CD4-positive, alpha-beta T cell treated with Interleukin-12 subunit alpha and Interleukin-12 subunit beta, for 1 hour (primary cell): ENCODE measurements around the gene YLPM1.
"Not testable (repeated sequence)": the region's sequence is repeated elsewhere in the genome, so short reads cannot be mapped to it uniquely, and the experiment has no call there.

Experiments used
- DNase-seq: peaks from one replicate; pipeline ENCODE4 v3.0.0-alpha.2; 2020

YLPM1 gene, protein sequence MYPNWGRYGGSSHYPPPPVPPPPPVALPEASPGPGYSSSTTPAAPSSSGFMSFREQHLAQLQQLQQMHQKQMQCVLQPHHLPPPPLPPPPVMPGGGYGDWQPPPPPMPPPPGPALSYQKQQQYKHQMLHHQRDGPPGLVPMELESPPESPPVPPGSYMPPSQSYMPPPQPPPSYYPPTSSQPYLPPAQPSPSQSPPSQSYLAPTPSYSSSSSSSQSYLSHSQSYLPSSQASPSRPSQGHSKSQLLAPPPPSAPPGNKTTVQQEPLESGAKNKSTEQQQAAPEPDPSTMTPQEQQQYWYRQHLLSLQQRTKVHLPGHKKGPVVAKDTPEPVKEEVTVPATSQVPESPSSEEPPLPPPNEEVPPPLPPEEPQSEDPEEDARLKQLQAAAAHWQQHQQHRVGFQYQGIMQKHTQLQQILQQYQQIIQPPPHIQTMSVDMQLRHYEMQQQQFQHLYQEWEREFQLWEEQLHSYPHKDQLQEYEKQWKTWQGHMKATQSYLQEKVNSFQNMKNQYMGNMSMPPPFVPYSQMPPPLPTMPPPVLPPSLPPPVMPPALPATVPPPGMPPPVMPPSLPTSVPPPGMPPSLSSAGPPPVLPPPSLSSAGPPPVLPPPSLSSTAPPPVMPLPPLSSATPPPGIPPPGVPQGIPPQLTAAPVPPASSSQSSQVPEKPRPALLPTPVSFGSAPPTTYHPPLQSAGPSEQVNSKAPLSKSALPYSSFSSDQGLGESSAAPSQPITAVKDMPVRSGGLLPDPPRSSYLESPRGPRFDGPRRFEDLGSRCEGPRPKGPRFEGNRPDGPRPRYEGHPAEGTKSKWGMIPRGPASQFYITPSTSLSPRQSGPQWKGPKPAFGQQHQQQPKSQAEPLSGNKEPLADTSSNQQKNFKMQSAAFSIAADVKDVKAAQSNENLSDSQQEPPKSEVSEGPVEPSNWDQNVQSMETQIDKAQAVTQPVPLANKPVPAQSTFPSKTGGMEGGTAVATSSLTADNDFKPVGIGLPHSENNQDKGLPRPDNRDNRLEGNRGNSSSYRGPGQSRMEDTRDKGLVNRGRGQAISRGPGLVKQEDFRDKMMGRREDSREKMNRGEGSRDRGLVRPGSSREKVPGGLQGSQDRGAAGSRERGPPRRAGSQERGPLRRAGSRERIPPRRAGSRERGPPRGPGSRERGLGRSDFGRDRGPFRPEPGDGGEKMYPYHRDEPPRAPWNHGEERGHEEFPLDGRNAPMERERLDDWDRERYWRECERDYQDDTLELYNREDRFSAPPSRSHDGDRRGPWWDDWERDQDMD (N-terminal part only)

DNA sequence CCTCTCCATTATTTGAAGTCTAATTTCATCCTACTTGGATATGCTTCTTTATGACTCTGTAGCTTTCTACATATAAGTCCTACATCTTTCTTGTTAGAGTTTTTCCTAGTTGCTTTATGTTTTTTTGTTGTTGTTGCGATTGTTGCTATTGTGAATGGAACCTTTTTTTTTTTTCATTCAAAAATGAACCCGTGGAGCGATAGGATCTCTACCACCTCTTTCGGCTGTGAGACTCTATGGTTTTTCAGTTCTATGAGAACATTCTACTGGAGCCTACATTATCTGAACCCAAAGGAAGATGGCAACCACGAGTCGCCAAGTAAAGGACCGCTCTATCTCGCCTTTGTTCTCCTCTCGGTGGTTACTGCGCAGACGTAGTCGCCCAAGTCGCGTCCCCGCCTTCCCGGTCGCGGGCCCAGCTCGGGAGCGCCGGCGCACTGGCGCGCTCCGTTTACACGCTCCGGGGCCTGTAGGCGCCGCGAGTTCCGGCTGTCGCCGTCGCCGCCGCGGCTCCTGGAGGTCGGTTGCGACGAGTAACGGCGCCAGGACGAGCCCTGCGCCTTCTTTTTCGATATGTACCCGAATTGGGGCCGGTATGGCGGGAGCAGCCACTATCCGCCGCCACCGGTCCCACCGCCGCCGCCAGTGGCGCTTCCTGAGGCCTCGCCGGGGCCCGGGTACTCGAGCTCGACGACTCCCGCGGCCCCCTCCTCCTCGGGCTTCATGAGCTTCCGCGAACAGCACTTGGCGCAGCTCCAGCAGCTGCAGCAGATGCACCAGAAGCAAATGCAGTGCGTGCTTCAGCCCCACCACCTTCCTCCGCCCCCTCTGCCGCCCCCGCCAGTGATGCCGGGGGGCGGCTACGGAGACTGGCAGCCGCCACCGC, at the start of gene YLPM1:
YLPM1 (plus strand) TSS at position 400 of the 886 bp plus-strand sequence; CDS start at position 574, 174 bp downstream.
- peak; percentile 97 for DNase-seq

DNA sequence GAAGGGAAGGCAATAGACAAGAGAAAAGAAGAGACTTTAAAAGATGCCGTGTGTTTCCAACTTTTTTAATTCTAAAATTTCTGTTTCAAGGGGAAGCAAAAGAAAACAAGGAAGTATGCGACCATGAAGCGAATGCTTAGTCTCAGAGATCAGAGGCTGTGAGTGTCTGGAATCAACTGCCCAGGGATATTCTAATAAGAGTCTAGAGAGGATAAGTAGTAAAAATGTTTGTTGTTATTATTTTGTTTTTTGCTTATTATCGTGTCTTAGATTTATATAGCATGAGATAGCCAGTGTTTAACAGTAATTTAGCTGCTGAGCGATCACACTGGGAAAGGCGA, 49.8 kb upstream of the YLPM1 start:
- no peak for DNase-seq

DNA sequence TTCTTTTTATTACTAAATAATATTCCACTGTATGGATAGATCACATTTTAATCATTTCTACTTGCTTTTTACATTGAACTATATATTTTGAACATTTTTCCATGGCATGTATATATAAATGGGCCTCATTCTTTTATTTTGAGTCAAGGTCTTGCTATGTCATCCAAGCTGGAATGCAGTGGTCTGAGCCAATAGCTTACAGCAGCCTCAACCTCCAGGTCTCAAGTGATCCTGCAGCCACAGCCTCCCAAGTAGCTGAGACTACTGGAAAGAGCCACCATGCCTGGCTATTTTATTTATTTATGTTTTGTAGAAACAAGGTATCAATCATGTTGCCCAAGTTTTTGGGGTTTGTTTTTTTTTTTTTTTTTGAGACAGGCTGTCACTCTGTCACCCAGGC, 42.6 kb upstream of the YLPM1 start:
- no peak for DNase-seq

DNA sequence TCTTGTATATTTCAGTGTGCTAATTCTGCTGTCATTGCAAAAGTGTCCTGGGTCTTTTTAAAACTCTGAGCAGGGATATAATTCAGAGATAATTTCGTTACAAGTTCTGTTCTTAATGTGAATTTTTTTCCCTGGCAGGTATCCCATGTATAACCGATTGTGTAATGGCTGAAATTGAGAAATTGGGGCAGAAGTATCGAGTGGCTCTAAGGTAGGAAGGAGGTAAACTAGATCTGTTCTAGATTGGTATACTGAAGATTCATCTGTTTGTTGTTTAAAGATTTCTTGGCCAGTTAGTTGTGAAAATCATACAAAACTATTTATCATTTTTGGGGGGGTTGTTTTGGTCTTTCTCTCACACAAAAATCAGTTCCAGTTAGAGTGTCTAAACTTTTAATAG, 40.0 kb upstream of the YLPM1 start:
- no peak for DNase-seq

DNA sequence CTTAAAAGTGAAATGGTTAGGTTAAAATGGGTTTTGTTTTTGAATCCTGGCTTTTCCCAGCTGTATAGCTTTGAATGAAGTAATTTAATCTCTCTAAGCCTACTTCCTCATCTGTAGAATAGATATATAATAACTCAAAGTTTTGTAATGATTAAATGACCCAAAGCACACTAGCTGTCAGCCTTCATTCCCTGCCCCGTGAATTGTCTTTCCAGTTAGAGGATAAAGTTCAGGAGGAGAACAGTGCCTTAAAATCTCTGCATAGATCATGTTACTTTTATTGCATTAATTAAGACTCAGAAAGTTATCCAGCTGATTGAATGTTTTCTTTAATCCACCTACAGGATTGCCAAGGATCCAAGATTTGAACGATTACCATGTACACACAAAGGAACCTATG, 30.7 kb upstream of the YLPM1 start:
- DNase-seq, result no peak

DNA sequence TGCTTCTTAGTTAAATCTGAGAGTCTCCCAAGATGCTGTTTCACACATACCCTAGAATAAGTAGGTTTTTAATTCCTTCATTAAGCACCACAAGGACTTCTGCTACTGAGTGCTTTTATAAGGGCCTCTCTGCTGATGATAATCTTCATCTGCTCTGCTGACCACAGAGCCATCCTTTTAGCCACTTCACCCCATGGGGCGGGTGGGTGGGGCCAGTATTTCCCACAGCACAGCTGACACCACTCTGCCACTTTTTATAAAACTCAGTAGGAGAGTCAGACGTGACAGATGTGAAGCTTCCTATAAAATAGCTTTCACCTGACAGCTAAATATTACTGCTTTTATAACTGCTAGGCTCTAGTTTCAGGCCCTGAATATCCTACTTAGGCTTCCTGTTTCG, 29.9 kb upstream of the YLPM1 start:
- no peak for DNase-seq

DNA sequence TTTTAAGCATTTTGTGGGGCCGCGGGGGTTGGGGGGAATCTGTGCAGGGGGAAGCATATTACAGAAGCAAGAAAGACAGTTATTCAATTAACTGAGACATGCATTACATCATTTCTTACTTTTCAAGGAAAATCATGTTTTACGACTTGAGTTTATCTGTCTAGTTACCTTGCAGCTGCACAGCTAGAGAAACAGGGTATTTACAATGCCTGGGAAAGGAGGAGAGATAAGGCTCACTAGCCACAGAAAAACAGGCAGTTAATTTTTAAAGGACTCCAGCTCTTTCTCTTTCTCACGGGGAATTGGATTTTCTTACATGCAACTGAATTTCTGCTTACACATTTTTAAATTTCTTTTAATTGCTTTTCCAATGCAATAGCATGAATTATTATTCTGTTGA, 28.0 kb upstream of the YLPM1 start:
- no peak for DNase-seq

DNA sequence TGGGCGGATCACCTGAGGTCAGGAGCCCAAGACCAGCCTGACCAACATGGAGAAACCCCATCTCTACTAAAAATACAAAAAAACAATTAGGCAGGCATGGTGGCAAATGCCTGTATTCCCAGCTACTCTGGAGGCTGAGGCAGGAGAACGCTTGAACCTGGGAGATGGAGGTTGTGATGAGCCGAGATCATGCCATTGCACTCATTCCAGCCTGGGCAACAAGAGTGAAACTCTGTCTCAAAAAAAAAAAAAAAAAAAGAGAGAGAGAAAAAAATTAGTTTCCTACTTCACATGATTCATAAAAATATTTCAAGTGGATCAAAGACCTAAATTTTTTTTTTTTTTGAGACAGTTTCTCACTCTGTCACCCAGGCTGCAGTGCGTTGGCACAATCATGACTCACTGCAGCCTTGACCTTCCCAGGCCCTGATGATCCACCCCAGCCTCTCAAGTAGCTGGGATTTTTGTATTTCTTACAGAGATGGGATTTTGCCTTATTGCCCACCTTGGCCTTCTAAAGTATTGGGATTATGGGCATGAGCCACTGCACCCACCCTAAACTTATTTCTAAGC, 25.3 kb upstream of the YLPM1 start:
- no peak for DNase-seq

DNA sequence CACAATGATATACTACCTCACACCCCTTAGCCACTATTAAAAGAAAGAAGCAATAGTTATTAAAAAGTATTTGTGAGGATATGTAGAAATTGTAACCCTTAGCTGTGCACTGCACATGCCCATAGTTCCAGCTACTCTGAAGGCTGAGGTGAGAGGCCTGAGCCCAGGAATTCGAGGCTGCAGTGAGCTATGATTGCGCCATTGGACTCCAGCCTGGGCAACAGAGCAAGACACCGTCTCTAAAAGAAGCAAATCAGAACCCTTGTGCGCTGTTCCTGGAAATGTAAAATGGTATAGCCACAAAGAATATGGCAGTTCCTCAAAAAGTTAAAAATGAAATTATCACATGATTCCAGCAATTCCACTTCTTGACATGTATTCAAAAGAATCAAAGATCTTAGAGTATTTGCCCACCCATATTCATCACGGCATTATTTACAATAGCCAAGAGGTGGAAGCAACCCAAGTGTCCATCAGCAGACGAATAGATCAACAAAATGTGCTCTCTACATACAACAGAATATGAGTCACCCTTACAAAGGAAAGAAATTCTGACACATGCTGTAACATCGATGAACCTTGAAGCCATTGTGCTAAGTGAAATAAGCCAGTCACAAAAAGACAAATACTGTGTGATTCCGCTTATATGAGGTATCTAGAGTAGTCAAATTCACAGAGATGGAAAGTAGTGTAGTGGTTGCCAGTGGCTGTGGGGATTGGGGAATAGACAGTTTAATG, 23.7 kb upstream of the YLPM1 start:
- DNase-seq, result no peak

DNA sequence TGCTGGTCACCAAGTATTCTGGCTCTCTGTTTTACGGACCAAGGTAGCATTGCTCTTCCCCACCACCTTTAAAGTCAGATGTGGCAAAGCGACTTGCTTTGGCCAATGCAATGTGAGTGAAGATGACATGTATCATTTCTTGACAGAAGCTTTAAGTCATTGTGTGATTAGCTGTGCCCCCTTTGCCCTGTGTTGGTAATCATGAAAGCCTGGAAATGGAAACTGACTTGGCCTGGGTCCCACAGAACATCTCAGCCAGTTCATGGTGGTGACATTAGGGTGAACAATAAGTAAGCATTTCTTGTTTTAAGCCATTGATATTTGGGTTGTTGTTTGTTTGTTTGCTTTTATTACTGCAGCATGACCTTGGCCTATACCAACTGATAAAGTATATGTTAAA, 15.9 kb upstream of the YLPM1 start:
- DNase-seq, result no peak

DNA sequence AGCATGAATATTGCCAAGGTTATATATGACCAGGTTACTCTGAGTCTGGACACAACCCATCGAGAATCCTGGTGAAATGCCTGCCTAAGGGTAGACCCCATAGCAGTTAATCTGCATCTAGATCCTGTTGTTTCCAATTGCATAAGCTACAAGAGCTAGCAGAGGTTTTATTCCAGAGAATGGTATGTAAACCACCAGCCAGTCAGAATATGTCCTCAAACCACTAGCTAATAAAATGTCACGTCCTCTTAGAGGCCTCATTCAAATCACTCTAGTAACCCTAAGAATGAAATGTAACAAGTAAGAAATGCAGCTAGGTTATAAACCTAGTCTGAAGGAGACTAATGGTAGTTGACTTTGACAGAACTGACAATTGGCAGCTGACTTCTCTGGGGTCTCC, 9.0 kb upstream of the YLPM1 start:
- no peak for DNase-seq

DNA sequence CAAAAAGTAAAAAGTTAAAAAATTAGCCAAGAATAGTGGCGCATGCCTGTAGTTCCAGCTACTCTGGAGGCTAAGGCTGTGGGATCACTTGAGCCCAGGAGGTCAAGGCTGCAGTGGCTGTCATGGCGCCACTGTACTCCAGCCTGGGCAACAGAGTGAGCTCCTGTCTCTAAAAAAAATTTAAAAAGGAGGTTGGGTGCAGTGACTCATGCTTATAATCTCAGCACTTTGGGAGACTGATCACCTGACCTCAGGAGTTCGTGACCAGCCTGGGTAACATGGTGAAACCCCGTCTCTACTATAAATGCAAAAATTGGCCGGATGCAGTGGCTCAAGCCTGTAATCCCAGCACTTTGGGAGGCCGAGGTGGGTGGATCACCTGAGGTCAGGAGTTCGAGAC, 8.2 kb upstream of the YLPM1 start:
- DNase-seq, result no peak

DNA sequence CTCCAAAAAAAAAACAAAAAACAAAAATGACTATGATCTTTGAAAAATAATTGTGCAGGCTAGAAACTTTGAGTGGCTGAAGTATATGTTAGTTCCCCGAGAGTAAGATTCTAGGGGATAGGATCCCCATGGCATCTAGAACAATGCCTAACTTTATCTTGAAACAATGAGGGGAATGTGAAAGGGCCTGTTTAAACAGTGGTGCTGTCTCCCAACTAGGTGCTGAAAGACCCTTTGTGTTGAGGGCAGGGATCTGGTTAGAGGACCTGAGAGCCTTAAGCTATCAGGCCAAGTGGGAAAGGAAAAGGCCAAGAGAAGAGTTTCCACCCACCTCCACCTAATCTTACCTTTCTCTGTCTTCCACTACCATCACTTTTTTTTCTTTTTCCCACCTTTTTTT, 6.8 kb upstream of the YLPM1 start:
- no peak for DNase-seq

DNA sequence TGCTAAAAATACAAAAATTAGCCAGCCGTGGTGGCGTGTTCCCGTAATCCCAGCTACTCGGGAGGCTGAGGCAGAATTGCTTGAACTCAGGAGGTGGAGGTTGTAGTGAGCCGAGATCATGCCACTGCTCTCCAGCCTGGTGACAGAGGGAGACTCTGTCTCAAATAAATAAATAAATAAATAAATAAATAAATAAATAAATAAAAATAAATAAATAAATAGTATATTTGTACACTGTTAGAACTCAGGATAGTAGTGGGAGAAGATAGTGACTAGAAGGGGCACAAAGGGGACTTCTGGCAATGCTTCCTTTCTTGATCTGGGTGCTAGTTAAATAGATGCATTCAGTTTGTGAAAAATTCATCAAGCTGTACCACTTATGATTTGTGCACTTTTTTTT, 4.6 kb upstream of the YLPM1 start:
- not testable (repeated sequence) for DNase-seq

DNA sequence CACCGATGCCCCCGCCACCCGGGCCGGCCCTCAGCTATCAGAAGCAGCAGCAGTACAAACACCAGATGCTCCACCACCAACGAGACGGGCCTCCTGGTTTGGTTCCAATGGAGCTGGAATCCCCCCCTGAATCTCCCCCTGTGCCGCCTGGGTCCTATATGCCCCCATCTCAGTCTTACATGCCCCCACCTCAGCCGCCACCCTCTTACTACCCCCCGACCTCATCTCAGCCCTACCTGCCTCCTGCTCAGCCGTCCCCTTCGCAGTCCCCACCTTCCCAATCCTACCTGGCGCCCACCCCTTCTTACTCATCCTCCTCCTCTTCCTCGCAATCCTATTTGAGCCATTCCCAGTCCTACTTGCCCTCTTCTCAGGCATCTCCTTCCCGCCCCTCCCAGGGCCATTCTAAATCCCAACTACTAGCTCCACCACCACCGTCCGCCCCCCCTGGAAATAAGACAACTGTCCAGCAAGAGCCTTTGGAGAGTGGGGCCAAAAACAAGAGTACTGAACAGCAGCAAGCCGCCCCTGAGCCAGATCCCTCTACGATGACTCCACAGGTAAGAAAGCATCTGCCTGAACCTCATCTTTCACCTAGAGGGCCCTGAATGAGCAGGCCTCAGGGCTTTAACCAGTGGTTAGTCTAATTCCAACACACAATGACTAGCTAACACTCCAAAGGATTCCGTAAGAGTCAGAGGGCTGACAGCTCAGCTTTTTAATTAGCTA, 851 bp downstream of the YLPM1 start:
- no peak for DNase-seq

DNA sequence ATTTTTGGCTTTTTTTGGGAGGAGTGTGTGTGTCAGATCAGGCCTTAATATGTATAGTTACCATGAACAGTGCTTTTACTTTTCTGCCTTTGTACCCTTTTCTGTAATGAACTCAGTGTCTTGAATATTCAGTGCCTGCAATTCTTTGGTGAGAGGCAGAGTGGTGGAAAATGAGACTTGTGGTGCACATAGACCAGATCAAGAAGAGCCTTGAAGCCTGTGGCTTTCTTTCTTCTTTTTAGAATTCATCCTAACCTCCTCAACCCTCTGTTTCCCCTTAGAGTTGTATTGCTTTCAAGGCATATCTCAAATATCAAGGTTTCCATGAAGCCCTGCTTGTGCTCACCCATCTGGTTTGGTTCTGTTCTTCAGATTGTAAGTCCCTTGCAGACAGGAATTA, 2.6 kb downstream of the YLPM1 start:
- DNase-seq, result peak; percentile 20

DNA sequence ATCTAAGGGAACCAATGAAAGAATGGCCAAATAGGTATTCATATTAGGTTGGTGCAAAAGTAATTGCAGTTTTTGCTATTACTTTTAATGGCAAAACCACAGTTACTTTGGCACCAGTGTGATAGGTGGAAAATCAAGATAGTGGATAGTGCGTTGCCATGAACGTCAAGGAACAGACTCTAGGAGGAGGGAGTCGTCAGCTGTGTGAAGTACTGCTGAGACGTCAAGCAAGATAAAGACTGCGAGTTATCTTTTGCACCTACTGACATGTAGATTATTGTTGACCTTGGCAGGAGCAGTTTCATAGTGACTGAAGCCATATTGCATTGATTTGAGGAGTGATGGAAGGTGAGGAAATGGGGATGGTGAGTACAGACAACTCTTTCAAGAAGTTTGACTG, 8.3 kb downstream of the YLPM1 start:
- DNase-seq, result no peak

DNA sequence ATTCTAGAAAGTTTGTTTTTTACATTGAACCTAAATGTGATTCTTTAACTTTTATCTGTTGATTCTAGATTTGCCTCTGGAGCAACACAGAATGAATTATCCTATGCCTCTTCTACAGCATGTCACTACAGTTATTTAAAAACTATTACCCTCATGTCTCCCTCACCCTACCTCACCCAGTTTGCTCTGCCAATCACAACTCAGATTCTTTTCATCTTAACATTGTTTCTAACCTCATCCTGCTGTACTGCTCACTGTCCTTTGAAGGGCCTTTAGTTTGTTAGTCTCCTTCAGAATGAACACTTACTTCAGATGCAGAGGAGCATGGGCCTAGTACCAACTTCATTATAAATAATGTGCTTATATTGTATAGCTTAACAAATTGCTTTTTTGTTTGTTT, 21.5 kb downstream of the YLPM1 start:
- no peak for DNase-seq

DNA sequence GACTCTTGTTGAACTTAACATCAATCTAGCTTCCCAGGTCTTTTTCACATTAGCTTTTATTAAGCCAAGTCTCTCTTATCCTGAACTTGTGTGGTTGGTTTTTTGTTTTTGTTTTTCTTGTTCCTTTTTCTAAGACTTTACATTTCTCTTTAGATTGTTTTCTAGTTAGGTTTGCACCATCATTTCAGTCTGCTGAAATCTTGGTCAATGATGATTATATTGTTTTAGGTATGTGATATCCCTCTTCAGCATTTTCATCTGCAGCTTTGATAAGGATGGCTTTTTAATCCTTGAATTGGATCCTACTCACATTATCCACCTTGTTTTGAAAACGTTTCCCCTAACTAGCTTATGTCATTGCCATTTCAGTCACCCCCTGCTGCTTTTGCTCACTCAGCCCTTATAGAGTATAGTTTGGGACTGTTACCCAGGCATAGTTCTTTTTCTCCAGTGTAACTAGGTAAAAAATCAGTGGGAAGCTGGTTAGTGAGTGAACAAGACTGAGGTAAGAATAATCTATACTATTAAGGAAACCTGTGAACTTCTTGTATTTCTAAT, 22.0 kb downstream of the YLPM1 start:
- no peak for DNase-seq

DNA sequence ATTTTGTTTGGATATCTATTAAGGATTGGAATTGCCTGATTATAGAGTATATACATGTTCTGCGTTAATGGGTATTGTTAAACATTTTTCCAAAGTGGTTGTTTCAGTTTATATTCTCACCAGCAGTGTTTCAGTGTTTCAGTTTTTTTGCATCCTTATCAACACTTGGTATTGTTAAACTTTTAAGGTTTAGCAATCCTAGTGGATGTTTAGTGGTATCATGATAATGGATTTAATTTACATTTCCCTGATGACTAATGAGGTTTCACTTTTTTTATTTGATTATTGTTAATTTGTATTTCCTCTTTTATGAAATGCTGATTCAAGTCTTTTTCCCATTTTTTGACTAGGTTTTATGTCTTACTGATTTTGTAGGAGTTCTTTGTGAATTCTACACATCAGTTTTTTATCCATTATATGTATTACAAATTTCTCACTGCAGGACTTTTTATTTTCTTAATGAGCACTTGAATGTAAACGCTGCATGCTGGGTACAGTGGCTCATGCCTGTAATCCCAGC, 23.7 kb downstream of the YLPM1 start:
- DNase-seq, result no peak
